Gastrocnemius medialis (tissue), 4 donors: ENCODE data around the gene FGF1. TPM values are rescaled to one million over a fixed set of nuclear protein-coding genes. Genes with fewer than 3 reads are reported as not detected.

Experiments
- ATAC-seq, 2 donors: fragments of 150-250 bp; one replicate each; pipeline ENCODE4 v1.9.1; 2016
- DNase-seq, 2 donors: peaks; one replicate each; pipeline ENCODE4 v3.0.0-alpha.2; 2019
- H3K27ac ChIP-seq, 4 donors: fragments of 200-600 bp; sonication (generic); 1 replicate in 1 of 4; 2 replicates in 3 of 4; pipeline ENCODE4 v1.5.1; 2016 to 2018; ENCODE audit warnings: mild to moderate bottlenecking in 2 of 4, moderate library complexity in 1 of 4
- H3K27me3 ChIP-seq, 3 donors: fragments of 200-600 bp; sonication (generic) in 2 of 3; 1 replicate in 1 of 3; 2 replicates in 2 of 3; pipeline versions ENCODE4 v1.5.1 to v1.6.0; 2016 to 2019; ENCODE audit warnings: mild to moderate bottlenecking in 1 of 3, moderate library complexity in 1 of 3
- H3K36me3 ChIP-seq, 2 donors: fragments of 200-600 bp; sonication (generic) in 1 of 2; one replicate each; pipeline ENCODE4 v1.5.1; 2017 to 2018
- H3K4me1 ChIP-seq, 2 donors: fragments of 200-600 bp; sonication (generic) in 1 of 2; one replicate each; pipeline ENCODE4 v1.5.1; 2016 to 2017; ENCODE audit warnings: mild to moderate bottlenecking in 2 of 2
- H3K4me3 ChIP-seq, 4 donors: fragments of 200-600 bp; sonication (generic) in 3 of 4; 1 replicate in 1 of 4; 2 replicates in 3 of 4; pipeline ENCODE4 v1.5.1; 2016 to 2019; ENCODE audit warnings: mild to moderate bottlenecking in 2 of 4
- H3K9me3 ChIP-seq, 3 donors: fragments of 200-600 bp; sonication (generic) in 2 of 3; 1 replicate in 1 of 3; 2 replicates in 2 of 3; pipeline ENCODE4 v1.5.1; 2016 to 2019
- POLR2A ChIP-seq, 2 donors: fragments of 450-650 bp; IDR thresholded peaks; one replicate each; pipeline ENCODE4 v1.6.1; 2017; ENCODE audit warnings: antibody characterized with exemption in 2 of 2, mild to moderate bottlenecking in 2 of 2, moderate library complexity in 2 of 2
- in situ Hi-C, 4 donors: fragments of 200-750 bp; cut with MboI; loops; one replicate each; pipeline versions ENCODE4 v1.15.0 to v1.8.0; 2017; ENCODE audit warnings: low sequenced_read_pairs in 4 of 4
- intact Hi-C: fragments of 100-400 bp; cut with DNase I; formaldehyde crosslinking; loops from one replicate; pipeline ENCODE4 v1.15.1; 2023; ENCODE audit warnings: low total_unique reads
- total RNA-seq, 4 donors: library from RNA; depleted of rRNA; stranded (reverse); fragments of >200 nt; gene quantifications; one replicate each; pipeline versions ENCODE4 v1.1.0 to v1.2.3, GENCODE V29; 2016
- TF ChIP-seq, protein P1 (sequence below), 5 experiments: fragments of 450-650 bp in 3 of 5; fragments of 200-600 bp in 2 of 5; sonication (generic) in 2 of 5; IDR thresholded peaks in 4 of 5; conservative IDR thresholded peaks in 1 of 5; 1 replicate in 4 of 5; 2 replicates in 1 of 5; pipeline ENCODE4 v1.5.1; 2016 to 2019; ENCODE audit warnings: antibody characterized with exemption in 5 of 5, mild to moderate bottlenecking in 3 of 5, moderate library complexity in 3 of 5

Gene FGF1
- total RNA-seq, 4 donors from 2014 or later = 0.41 to 2.1 (median 1.2) TPM

DNA sequence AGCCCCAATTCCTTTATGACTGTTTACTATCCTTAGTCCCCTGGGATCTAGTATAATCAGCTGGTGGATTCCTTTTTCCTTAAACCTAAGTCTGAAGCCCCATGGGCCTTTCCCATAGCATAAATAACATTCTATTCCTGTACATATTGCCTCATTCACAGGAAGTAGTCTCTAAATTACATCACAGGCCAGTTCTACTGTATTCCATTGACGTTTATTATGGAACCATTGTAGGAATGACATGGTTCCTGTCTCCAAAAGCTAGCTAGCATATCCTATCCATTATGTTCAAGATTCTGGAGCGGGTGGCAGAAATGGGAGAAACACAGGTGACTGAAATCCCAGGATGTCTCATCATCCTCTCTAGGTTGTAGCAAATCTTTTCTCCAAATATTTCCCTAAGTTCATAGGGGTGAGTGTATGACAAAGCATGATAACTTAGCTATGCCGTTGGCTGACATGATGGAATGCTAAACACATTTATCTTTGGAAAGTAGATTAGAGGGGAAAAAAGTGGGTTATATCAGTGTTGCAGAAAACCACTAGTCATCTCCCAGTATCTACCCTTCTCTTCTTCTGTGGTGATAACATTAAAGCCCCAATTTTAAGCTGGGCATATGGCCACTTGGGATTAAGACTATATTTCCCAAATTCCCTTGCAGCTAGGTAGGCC is 140.1 kb downstream of the FGF1 start:
- Histone ChIP-seq H3K4me1 (peaks cover 5 to 8% of the 10 kb centered on the region in 2 donors), H3K27ac (peak overlapping the region in 1 of 4 donors; percentile 33), H3K9me3 (no peaks in the 10 kb centered on the region), H3K27me3 (no peaks in the 10 kb centered on the region), H3K4me3 (no peak overlapping the region), H3K36me3 (no peaks in the 10 kb centered on the region)
- ATAC-seq (no peak), DNase-seq (no peak)
- in situ Hi-C loops (no loop called here), intact Hi-C loops (loop anchor here (5.0 kb wide), 2 partner anchors 103 to 218 kb away; partner anchors contain the start of gene SPRY4)
- TF ChIP-seq, protein P1, sequence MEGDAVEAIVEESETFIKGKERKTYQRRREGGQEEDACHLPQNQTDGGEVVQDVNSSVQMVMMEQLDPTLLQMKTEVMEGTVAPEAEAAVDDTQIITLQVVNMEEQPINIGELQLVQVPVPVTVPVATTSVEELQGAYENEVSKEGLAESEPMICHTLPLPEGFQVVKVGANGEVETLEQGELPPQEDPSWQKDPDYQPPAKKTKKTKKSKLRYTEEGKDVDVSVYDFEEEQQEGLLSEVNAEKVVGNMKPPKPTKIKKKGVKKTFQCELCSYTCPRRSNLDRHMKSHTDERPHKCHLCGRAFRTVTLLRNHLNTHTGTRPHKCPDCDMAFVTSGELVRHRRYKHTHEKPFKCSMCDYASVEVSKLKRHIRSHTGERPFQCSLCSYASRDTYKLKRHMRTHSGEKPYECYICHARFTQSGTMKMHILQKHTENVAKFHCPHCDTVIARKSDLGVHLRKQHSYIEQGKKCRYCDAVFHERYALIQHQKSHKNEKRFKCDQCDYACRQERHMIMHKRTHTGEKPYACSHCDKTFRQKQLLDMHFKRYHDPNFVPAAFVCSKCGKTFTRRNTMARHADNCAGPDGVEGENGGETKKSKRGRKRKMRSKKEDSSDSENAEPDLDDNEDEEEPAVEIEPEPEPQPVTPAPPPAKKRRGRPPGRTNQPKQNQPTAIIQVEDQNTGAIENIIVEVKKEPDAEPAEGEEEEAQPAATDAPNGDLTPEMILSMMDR (IDR thresholded peaks at IDR 0.05 in 4 of 5, conservative IDR thresholded peaks at IDR 0.05 in 1 of 5) = no peak
- no peak for TF ChIP-seq POLR2A (IDR thresholded peaks at IDR 0.05)

DNA sequence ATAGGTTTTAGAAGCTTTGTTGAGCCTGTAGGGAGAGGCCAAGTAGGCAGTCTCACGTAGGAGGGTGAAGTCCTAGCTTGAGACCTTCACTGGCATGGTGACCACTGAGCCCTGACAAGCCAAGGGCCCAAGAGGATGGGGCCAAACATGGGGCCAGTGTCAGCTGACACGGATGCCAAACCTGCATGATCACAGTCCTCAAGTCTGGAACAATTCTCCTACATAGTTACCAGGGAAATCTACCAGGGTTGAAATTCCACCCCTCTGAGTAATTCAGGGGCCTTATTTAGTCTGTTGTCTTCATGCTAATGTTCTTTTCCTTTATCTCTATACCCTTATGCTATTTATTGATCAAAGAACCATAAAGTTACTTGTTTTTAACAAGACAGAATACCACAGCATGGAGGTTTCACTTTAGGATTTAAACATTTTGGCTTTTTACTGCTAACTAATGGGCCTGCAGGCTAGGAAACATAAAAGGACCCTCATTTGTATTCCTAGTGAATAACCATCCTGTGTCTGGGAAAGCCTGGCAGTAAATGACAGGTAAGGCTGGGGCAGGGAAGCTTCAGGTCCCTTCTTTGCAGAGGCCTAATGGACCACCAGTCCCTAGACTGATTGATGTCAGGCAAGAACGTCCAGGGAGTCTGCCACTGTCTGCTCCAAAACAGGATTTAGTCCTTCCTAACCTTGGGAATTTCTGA is 140.8 kb downstream of the FGF1 start:
- Histone ChIP-seq H3K9me3 (no peaks in the 10 kb centered on the region), H3K4me1 (peaks cover 5 to 13% of the 10 kb centered on the region in 2 donors), H3K4me3 (no peak overlapping the region), H3K27me3 (no peaks in the 10 kb centered on the region), H3K36me3 (no peaks in the 10 kb centered on the region), H3K27ac (peak overlapping the region in 1 of 4 donors; percentile 33)
- TF ChIP-seq POLR2A (IDR thresholded peaks at IDR 0.05) = no peak
- TF ChIP-seq, protein P1 (IDR thresholded peaks at IDR 0.05 in 4 of 5, conservative IDR thresholded peaks at IDR 0.05 in 1 of 5) = no peak
- no peak for ATAC-seq
- in situ Hi-C loops = no loop called here
- no peak for DNase-seq
- intact Hi-C loops = loop anchor here (5.0 kb wide), 3 partner anchors 103 to 218 kb away; partner anchors contain the start of gene SPRY4

- Histone ChIP-seq H3K4me1 (peaks cover 5 to 13% of the 10 kb centered on the region in 2 donors), H3K4me3 (no peak overlapping the region), H3K27ac (no peak overlapping the region), H3K27me3 (no peaks in the 10 kb centered on the region), H3K36me3 (no peaks in the 10 kb centered on the region), H3K9me3 (no peaks in the 10 kb centered on the region)
- in situ Hi-C loops (no loop called here), intact Hi-C loops (loop anchor here (5.0 kb wide), 1 partner anchor 187 kb away; no protein-coding TSS in a partner anchor)
- ATAC-seq (no peak), DNase-seq (no peak)
- TF ChIP-seq POLR2A (IDR thresholded peaks at IDR 0.05) = no peak
- TF ChIP-seq, protein P1 (IDR thresholded peaks at IDR 0.05 in 4 of 5, conservative IDR thresholded peaks at IDR 0.05 in 1 of 5) = no peak
These were observed 141.7 kb downstream of the FGF1 start for GRCh38 chr5:142544071-142544753.

DNA sequence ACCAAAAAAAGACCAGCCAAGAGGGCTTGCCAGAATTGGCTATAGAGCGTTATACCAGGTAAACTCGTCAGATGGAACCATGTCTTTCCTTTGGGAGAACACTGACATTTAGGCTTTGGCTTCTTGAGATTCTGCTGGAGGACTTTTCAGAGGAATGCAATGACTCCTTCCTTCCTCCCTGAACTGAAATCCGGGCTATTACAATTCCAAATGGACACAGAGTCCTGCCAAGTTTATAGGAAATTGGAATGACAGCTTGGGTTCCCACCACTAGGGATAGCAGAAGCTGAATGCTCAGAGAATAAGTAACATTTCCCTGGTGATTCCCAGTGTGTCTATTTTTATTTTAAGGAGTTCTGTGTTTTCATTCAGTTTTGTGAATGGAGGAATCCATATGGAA is 143.0 kb downstream of the FGF1 start:
- ATAC-seq = peak; percentile 77 to 84
- H3K36me3 ChIP-seq = no peaks in the 10 kb centered on the region
- H3K27ac ChIP-seq = peak overlapping the region; percentile 40 to 51 (median 46)
- in situ Hi-C loops = no loop called here
- H3K27me3 ChIP-seq = no peaks in the 10 kb centered on the region
- H3K4me1 ChIP-seq = peaks cover 5 to 13% of the 10 kb centered on the region in 2 donors
- no peak for DNase-seq
- no peak for TF ChIP-seq POLR2A (IDR thresholded peaks at IDR 0.05)
- TF ChIP-seq, protein P1 (IDR thresholded peaks at IDR 0.05 in 4 of 5, conservative IDR thresholded peaks at IDR 0.05 in 1 of 5) = peak in 1 of 5 experiments; percentile 40
- no peak overlapping the region for H3K4me3 ChIP-seq
- intact Hi-C loops = loop anchor here (5.0 kb wide), 1 partner anchor 186 kb away; no protein-coding TSS in a partner anchor
- no peaks in the 10 kb centered on the region for H3K9me3 ChIP-seq

Other genes starting within 250 kb of the FGF1 start
- 10 to 100 TPM in 3 of 4 donors, 1 to 10 TPM in 1; 9.1 to 22.4 (median 13.4) TPM for gene ARHGAP26, start 84.3 kb upstream of the FGF1 start, total RNA-seq